A673 (cell line): ENCODE data around the gene LPAR2.

Experiments
- EZH2 ChIP-seq: fragments of 200-600 bp; sonication (generic); IDR thresholded peaks from 2 replicates; pipeline ENCODE4 v1.6.1; 2017; ENCODE audit warnings: borderline replicate concordance, low read depth, mild to moderate bottlenecking, mixed read lengths, antibody characterized with exemption, low read length; ENCODE audit not compliant: poor library complexity, severe bottlenecking
- TF ChIP-seq, protein P1 (sequence below): fragments of 300-800, 200-600 bp; sonication (generic); conservative IDR thresholded peaks from 2 replicates; pipeline ENCODE4 v1.5.1; 2017; ENCODE audit warnings: low read depth, mild to moderate bottlenecking, antibody characterized with exemption, low read length, moderate library complexity, mixed read lengths

GRCh38 chr19:19600793-19601330 is 27.2 kb downstream of the LPAR2 start:
- TF ChIP-seq, protein P1, sequence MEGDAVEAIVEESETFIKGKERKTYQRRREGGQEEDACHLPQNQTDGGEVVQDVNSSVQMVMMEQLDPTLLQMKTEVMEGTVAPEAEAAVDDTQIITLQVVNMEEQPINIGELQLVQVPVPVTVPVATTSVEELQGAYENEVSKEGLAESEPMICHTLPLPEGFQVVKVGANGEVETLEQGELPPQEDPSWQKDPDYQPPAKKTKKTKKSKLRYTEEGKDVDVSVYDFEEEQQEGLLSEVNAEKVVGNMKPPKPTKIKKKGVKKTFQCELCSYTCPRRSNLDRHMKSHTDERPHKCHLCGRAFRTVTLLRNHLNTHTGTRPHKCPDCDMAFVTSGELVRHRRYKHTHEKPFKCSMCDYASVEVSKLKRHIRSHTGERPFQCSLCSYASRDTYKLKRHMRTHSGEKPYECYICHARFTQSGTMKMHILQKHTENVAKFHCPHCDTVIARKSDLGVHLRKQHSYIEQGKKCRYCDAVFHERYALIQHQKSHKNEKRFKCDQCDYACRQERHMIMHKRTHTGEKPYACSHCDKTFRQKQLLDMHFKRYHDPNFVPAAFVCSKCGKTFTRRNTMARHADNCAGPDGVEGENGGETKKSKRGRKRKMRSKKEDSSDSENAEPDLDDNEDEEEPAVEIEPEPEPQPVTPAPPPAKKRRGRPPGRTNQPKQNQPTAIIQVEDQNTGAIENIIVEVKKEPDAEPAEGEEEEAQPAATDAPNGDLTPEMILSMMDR, result no peak
- no peak for TF ChIP-seq EZH2
